ENCODE results near the gene PRR7.

GRCh38 chr5:177479774-177480173 lies 33.2 kb downstream of the PRR7 start:
- TF ChIP-seq JUND (IDR thresholded peaks at IDR 0.05) (no peak), CTCF (IDR thresholded peaks at IDR 0.05; ENCODE audit: low read depth, low read length, missing input control) (no peak), SP1 (IDR thresholded peaks at IDR 0.05) (no peak), MAX (IDR thresholded peaks at IDR 0.05) (no peak), YY1 (IDR thresholded peaks at IDR 0.05) (no peak), GABPA (IDR thresholded peaks at IDR 0.05 in 1 of 2, conservative IDR thresholded peaks at IDR 0.05 in 1 of 2) (no peak), EGR1 (IDR thresholded peaks at IDR 0.05; ENCODE audit: low read depth in 2 of 2) (no peak), ZBTB33 (IDR thresholded peaks at IDR 0.05) (no peak)

All from liver (tissue), 3 donors.